Endodermal cell (in vitro differentiated cells): ENCODE data around the gene FCRLB. TPM values are rescaled to one million over a fixed set of nuclear protein-coding genes. Genes with fewer than 3 reads are reported as not detected.

Experiments
- DNase-seq: peaks from one replicate; pipeline ENCODE4 v3.0.0-alpha.2; 2017
- H3K27ac ChIP-seq: 2 replicates; pipeline ENCODE4 v1.5.1; 2013; ENCODE audit warnings: mild to moderate bottlenecking, low read depth, low read length, moderate library complexity
- H3K27me3 ChIP-seq: 2 replicates; pipeline ENCODE4 v1.6.1; 2013; ENCODE audit warnings: mild to moderate bottlenecking, low read length, moderate library complexity; ENCODE audit not compliant: insufficient read depth, control insufficient read depth, poor library complexity, severe bottlenecking
- H3K36me3 ChIP-seq: 2 replicates; pipeline ENCODE4 v1.7.0; 2013; ENCODE audit warnings: mild to moderate bottlenecking, low read length, moderate library complexity; ENCODE audit not compliant: control insufficient read depth, insufficient read depth
- H3K4me1 ChIP-seq: one replicate; pipeline ENCODE4 v1.7.0; 2013; ENCODE audit warnings: low read length; ENCODE audit not compliant: control insufficient read depth, insufficient read depth
- H3K4me3 ChIP-seq: 2 replicates; pipeline ENCODE4 v1.5.1; 2013; ENCODE audit warnings: mild to moderate bottlenecking, low read length, moderate library complexity
- H3K9ac ChIP-seq: 2 replicates; pipeline ENCODE4 v1.6.1; 2013; ENCODE audit warnings: mild to moderate bottlenecking, low read length, moderate library complexity; ENCODE audit not compliant: poor library complexity, severe bottlenecking; ENCODE audit errors: extremely low read depth
- H3K9me3 ChIP-seq: 2 replicates; pipeline ENCODE4 v1.6.1; 2013; ENCODE audit warnings: mild to moderate bottlenecking, low read length, moderate library complexity; ENCODE audit not compliant: control insufficient read depth
- H3K27ac Mint-ChIP-seq: 2 replicates; pipeline ENCODE4 v1.8.0; 2020; ENCODE audit warnings: mixed read lengths
- H3K27me3 Mint-ChIP-seq: 2 replicates; pipeline ENCODE4 v1.8.0; 2021; ENCODE audit warnings: mild to moderate bottlenecking, mixed read lengths; ENCODE audit not compliant: insufficient read depth
- H3K36me3 Mint-ChIP-seq: 2 replicates; pipeline ENCODE4 v1.8.0; 2020; ENCODE audit warnings: low read depth, mixed read lengths
- H3K4me1 Mint-ChIP-seq: 2 replicates; pipeline ENCODE4 v1.8.0; 2020; ENCODE audit warnings: mixed read lengths
- H3K4me3 Mint-ChIP-seq: 2 replicates; pipeline ENCODE4 v1.8.0; 2020; ENCODE audit warnings: mild to moderate bottlenecking, moderate library complexity, mixed read lengths
- H3K9me3 Mint-ChIP-seq: 2 replicates; pipeline ENCODE4 v1.8.0; 2020; ENCODE audit warnings: mild to moderate bottlenecking, mixed read lengths
- WGBS, 2 experiments: methylation state at CpG; one replicate each; pipeline versions ENCODE4 v1.1.5 to v1.1.7; 2013; ENCODE audit warnings: missing lambda C conversion rate in 2 of 2, mixed read lengths in 1 of 2; ENCODE audit not compliant: insufficient coverage in 1 of 2, insufficient read length in 1 of 2; 5-methylcytosine and 5-hydroxymethylcytosine counted together
- total RNA-seq, 2 donors: library from RNA; stranded (reverse); fragmentation: NEBNext Ultra II Directional in 1 of 2; extraction: Animal tissue kit (Norgen Biotek cat#: 25700) in 1 of 2; gene quantifications; 2 replicates in 1 of 2; 3 replicates in 1 of 2; pipeline ENCODE4 v1.2.1, GENCODE V29; 2021
- TF ChIP-seq, protein P1 (sequence below): fragments of 200-600 bp; sonication (generic); conservative IDR thresholded peaks from 2 replicates; pipeline ENCODE4 v1.5.0; 2021; ENCODE audit warnings: antibody characterized with exemption, mild to moderate bottlenecking

FCRLB gene
- total RNA-seq, 2 donors from 2014 or later: 0.22 to 0.51 TPM

- no peak for DNase-seq
- 87 to 89% methylated on average over 4 of the region's 4 CpGs for WGBS, 2 experiments
- H3K27me3 Mint-ChIP-seq: peaks cover 5% of the 10 kb centered on the region
- Histone ChIP-seq H3K9me3 (no peaks in the 10 kb centered on the region), H3K4me1 (no peaks in the 10 kb centered on the region), H3K27me3 (no peaks in the 10 kb centered on the region), H3K4me3 (no peak within 1 kb of the TSS), H3K9ac (no peak within 1 kb of the TSS), H3K27ac (no peak within 1 kb of the TSS), H3K36me3 (no peaks in the 10 kb centered on the region)
- H3K9me3 Mint-ChIP-seq: no peaks in the 10 kb centered on the region
- TF ChIP-seq, protein P1, sequence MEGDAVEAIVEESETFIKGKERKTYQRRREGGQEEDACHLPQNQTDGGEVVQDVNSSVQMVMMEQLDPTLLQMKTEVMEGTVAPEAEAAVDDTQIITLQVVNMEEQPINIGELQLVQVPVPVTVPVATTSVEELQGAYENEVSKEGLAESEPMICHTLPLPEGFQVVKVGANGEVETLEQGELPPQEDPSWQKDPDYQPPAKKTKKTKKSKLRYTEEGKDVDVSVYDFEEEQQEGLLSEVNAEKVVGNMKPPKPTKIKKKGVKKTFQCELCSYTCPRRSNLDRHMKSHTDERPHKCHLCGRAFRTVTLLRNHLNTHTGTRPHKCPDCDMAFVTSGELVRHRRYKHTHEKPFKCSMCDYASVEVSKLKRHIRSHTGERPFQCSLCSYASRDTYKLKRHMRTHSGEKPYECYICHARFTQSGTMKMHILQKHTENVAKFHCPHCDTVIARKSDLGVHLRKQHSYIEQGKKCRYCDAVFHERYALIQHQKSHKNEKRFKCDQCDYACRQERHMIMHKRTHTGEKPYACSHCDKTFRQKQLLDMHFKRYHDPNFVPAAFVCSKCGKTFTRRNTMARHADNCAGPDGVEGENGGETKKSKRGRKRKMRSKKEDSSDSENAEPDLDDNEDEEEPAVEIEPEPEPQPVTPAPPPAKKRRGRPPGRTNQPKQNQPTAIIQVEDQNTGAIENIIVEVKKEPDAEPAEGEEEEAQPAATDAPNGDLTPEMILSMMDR: no peak
- H3K36me3 Mint-ChIP-seq: no peaks in the 10 kb centered on the region
- H3K27ac Mint-ChIP-seq: no peak within 1 kb of the TSS
- peaks cover 7% of the 10 kb centered on the region for H3K4me1 Mint-ChIP-seq
- no peak within 1 kb of the TSS for H3K4me3 Mint-ChIP-seq
Measured at GRCh38 chr1:161706482-161707347, 14.6 kb upstream of the FCRLB start, which contains the start of gene FCRLA. FCRLA (plus strand) TSS chr1:161707229; CDS start chr1:161707265, 36 bp downstream.

- peaks cover 12% of the 10 kb centered on the region for H3K27me3 Mint-ChIP-seq
- H3K27ac Mint-ChIP-seq: no peak overlapping the region
- H3K9ac ChIP-seq: no peak overlapping the region
- H3K4me3 ChIP-seq: no peak overlapping the region
- no peak overlapping the region for H3K27ac ChIP-seq
- H3K27me3 ChIP-seq: no peaks in the 10 kb centered on the region
- H3K4me1 Mint-ChIP-seq: no peaks in the 10 kb centered on the region
- no peaks in the 10 kb centered on the region for H3K4me1 ChIP-seq
- WGBS, 2 experiments: 86 to 95% methylated on average over 2 of the region's 2 CpGs
- no peaks in the 10 kb centered on the region for H3K9me3 Mint-ChIP-seq
- DNase-seq: no peak
- no peaks in the 10 kb centered on the region for H3K36me3 Mint-ChIP-seq
- H3K9me3 ChIP-seq: no peaks in the 10 kb centered on the region
- TF ChIP-seq, protein P1: no peak
- H3K4me3 Mint-ChIP-seq: no peak overlapping the region
- H3K36me3 ChIP-seq: no peaks in the 10 kb centered on the region
Measured at GRCh38 chr1:161707503-161707902, 13.8 kb upstream of the FCRLB start.

- TF ChIP-seq, protein P1: no peak
- no peaks in the 10 kb centered on the region for H3K36me3 Mint-ChIP-seq
- no peaks in the 10 kb centered on the region for H3K9me3 Mint-ChIP-seq
- no peaks in the 10 kb centered on the region for H3K4me1 Mint-ChIP-seq
- 85 to 87% methylated on average over 4 of the region's 4 CpGs for WGBS, 2 experiments
- Histone ChIP-seq H3K27ac (no peak overlapping the region), H3K27me3 (no peaks in the 10 kb centered on the region), H3K9me3 (no peaks in the 10 kb centered on the region), H3K4me1 (no peaks in the 10 kb centered on the region), H3K4me3 (no peak overlapping the region), H3K9ac (no peak overlapping the region), H3K36me3 (no peaks in the 10 kb centered on the region)
- no peak overlapping the region for H3K27ac Mint-ChIP-seq
- H3K27me3 Mint-ChIP-seq: peaks cover 12% of the 10 kb centered on the region
- DNase-seq: no peak
- H3K4me3 Mint-ChIP-seq: no peak overlapping the region
Measured at GRCh38 chr1:161709373-161709772, 12.0 kb upstream of the FCRLB start.
